Stimulated activated CD8-positive, alpha-beta memory T cell treated with anti-CD3 and anti-CD28 coated beads, Interleukin-7, amount 100 ng/mL, for 4 hours (primary cell): Measurements from ENCODE around the gene DMXL1.

Experiments
- DNase-seq, 2 donors: peaks; one replicate each; pipeline ENCODE4 v3.0.0-alpha.2; 2020; ENCODE audit warnings: low read depth in 2 of 2

DMXL1 gene

DNA sequence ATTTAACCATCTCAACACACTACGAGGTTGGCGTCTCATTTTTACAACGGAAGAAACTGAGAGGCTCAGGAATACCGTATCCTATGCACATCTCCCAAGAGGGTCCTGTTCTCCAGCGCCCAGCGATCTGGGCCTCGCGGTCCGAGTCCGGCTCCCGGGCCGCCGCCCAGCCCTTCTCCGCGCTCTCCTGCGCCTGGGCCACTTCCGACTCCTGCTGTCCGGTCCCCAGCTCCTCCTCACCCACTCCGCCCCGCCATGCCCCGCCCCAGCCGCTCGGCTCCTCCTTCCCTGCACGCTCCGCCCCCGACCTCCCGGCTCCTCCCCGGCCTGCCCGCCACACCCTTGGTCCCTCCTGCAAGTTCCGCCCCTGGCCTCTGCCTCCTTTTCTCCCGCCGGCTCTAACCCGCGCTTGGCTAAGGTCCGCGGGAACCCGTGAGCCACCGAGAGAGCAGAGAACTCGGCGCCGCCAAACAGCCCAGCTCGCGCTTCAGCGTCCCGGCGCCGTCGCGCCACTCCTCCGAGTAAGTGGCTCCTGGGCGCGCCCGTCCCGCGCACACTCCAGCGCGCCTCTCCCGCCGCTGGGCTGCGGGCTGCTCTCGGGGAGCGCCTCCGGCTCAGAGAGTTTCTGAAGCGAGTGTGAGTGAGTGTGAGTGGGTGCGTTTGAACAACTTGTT lies 197.6 kb downstream of the DMXL1 start:
- peak; percentile 89 to 91 for DNase-seq

DNA sequence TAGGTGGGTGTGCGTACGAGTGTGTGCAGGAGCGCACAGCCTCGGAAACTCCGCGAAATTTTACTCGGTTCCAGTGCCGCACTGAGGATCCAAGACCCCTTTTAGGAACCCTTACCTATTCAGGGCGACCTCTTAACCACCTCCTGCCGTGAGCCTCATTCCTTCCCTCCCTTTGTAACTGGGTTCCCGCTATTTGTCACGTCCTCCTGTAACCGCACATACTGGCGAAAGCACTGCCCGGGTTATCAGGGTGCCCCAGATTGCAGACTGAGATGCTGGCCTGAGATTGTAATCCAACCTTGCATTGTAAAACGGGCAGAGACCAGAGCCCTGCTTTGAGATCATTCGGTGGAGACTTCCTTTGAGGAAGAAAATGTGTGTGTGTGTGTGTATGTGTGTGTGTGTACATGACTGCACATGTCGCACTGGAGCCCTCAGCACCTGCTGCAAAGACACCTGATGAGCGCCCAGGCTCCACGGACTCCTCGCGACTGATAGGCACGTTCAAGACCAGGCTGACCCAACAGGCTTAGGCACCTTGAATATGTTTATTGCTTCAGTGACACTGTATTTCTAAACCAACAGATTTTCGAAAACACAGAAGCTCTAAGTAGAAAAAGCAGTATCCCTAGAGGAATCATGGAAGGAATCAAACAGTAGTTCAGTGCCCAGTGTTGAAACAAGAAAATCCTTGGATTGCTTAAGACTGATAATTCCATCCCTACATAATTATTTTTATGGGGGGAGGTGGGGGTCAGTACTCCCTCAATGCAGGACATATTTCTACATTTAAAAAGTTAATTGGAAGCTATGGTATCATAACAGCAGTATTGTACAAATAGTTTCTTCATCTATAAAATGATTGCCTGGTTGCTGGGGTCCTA lies 198.4 kb downstream of the DMXL1 start:
- no peak for DNase-seq

DNA sequence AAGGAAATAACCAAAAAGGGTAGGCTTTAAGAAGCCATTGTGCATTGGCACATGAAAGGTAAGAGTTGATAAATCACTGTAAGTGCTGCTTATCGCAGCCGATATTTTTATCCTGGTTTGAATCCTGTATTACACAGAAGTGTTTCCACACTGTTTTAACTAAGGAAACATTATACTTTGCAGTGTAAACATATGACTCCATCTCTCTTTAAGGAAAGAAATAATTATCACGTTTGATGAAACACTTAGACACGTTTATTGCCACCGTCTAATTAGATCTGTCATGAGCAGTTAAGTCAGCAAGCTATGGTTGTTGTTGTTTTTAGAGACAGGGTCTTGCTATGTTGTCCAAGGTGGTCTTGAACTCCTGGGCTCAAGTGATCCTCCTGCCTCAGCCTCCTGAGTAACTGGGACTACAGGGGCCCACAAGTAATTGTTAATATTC lies 199.3 kb downstream of the DMXL1 start:
- no peak for DNase-seq

DNA sequence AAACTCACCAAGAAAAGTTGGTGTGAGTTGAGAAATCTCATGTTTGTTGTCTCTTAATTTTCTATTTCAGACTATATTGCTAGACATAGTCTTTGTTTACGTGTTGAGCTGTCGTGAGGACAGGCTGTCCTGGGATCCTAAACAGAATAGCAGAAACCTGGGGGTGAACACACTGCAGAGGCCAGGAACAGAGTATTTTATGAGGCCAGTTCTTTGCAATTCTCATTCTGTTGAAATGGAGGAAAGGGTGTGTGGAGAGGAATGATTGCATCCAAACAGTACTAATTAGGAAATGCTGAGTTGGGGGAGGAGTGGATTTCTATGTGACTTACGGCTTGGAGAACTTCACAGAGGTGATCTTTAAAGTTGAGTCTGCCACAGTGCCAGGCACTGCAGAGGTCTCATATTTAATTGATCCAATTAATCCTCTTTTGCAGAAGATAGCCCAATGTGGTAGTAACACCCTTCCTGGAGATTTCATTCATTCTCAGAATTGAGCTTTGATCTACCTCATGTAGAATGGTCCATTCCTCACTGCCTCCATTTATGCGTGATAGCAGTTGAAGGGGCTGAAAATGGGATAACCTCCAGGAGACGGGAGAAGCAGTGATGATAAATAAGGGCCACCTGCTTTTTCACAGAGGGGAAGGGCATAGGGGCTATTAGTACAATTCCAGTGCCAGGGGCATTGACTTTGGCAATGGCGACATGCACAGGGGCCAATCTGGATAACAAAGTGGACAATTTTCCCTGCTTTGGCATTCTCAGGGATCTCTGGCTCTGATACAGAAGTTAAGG lies 200.3 kb downstream of the DMXL1 start:
- DNase-seq, result no peak

DNA sequence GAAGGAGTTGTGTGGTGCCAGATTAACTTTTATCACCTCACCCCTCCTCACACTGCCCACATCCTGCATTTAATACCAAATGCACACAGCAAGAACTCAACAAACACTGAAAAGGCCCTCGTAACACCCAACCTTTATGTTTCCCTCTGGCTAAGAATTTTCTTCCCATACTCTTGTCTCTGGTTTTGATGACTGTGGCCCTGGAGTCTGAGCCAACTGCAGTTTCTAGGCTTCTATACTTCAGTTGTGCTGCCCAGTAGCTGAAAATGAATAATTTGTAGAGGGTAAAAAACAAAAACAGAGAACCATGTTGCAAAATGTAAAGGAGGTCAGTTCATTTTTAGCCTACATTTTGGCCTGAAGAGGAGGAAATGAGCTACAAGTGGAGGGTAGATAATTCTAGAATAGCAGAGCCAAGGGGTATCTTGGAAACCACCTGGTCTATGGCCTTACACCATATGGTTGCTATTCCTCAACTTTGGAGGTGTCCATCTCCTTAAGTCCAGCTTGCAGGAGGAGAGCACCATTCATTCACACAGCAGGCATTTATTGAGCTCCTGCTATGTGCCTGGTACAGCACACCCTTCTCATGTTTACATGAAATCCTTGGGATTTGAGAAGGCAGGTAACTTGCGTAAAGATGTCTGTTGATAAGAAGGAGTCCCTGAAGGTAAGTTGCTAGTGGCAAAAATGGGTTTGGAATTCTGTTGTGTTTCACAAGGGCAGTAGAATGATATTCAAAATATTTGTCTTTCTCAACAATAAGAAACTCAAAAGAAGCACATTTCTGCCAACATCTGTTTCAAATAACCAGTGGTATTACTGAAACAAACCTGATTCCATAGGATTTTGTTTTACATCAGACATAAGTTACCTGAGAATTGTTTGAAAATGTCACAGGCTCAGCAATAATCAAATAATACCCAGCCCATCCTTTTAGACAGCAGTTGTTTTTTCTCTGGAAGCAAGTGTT lies 201.2 kb downstream of the DMXL1 start:
- no peak for DNase-seq

DNA sequence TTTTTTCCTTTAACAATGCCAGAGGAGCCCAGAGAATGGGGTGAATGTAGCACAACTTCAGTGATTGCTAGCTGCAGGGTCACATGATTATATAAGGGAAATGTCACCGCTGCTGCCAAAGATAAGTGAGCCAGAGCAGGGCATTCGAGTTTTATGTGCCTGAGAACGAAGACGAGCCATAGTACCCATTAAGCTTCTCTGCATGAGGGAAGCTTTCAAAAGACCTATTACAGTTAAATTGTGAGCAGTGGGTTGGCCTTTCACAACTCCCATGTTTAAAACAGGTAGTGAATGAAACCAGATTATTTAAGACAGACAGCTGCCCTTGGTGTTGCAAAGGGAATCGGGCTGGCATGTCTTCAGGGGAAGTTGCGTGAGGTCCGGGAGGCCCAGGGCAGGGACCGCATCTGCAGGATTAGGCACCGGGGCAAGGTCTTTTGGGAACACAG lies 202.5 kb downstream of the DMXL1 start:
- no peak for DNase-seq

DNA sequence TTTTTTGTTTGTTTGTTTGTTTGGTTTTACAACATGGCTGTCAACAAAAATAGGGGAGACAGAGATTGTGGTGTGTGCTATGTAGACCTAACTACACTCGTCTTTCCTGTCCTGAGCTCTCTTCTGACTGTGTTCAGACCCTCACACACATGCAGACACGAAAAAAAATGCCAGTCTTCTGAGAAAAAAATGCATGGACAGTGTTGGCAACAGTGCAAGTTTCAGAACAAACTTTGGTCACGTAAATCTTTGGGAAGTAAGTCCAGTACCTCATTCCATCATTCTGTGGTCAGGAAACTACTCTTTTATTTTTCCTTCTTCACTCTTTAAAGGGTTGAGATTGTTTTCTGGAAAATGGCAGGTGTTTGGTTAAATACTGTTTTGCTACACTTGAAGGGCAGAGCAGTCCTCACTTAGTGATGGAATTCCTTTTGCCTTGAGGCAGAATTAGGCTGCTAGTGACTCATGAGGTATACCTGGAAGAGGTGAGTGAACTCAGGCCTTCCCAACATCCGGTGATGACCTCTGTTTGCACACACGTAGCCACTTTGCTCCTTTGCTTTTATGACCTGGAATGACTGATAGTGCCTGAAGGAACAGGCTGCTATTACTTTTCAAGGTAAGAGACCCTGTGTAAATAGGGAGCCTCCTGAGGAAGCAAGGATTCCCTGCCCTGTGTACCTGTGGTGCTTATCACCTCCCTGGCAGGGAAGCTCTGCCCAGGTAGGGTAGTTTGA lies 203.3 kb downstream of the DMXL1 start:
- no peak for DNase-seq

DNA sequence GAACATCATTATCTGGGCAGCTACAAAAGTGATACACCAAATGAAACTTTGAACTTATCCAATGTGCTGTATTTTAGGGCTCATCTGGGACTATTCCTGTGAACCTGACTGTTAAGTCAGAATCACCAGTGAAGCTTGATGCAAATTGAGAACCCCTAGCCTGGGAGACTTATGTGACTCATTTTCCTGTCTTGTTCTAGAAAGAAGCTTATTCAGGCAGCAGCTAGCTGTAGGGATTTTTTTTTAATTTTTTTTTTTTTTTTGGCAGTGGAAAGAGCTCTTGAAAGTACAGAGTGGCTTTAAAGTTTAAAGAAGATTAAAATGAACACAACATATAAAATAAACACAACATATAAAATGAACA lies 203.9 kb downstream of the DMXL1 start:
- DNase-seq, result no peak

DNA sequence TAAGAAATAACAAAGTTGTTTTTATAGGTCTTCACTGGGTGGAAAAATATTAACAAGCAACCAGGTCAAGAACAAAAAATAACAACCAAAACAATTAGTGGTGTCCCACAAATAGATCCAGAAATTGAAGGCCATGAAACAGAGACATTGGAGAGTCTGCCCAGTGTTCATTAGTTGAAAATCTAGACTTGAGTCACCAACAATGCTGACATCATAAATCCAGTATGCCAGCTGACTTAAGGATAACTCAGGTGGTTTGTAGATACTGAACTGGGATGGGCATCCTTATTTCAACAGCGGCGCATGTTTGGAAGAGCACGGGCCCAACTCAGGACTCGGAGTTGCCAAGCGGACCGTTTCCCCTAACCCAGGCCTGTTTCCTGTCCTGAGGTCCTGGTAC lies 204.3 kb downstream of the DMXL1 start:
- no peak for DNase-seq

DNA sequence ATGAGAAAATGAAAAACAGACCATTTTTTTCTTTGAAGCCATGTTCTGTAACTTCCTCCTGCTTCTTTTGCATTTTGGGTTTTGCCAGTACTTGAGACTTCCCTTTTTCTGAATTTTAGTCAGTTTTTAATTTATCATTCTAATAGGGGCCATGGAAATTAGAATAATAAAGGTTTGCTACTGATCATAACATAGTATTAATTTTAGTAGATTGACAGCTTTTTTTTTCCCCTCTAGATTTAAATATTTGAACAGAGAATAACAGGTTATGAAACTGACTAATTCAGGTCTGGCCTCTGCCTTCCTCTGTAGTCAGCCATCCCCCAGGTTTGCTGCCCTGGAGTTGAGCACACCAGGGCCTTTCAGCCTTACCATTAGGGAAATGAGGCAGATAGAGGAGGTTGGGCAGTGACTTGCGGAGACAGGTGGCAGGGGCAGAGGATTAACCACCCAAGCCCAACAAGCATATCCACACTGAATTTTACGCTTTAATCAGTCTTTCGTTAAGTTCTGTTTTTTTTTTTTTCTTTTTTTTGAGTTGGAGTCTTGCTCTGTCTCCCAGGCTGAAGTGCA lies 204.8 kb downstream of the DMXL1 start:
- no peak for DNase-seq

DNA sequence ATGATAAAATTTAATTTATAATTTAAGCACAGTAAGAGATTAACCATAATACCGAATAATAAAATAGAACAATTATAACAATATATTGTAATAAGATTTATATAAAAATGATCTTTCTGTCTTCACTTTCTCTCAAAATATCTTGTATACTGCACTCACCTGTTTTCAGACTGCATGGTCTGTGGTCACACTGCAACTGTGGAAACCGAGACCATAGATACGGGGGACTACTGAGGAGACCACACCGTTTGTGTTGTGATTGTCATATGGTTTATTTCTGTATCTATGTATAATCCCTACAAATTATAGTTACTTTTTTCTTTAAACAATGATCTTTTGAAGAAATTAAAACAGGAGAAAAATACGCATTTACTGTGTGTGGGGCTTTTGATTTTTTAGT lies 206.1 kb downstream of the DMXL1 start:
- no peak for DNase-seq

DNA sequence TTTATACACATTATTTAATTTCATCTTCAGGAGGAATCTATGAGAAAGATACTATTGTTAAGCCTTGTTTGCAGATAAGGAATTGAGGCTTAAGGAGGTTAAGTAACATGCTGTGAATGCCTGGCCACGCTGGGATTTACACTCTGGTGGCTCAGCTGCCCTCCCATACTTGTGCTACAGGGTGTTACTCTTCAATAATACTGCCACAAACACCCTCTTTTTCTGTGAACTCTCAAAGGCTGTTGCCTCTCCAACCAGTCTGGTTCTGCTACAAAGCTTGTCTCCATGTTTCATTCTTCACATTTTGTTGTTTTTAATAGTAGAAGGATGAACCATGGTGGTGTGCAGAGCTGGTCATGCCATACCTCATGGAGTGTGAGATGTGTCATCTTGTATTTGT lies 208.2 kb downstream of the DMXL1 start:
- DNase-seq, result no peak

DNA sequence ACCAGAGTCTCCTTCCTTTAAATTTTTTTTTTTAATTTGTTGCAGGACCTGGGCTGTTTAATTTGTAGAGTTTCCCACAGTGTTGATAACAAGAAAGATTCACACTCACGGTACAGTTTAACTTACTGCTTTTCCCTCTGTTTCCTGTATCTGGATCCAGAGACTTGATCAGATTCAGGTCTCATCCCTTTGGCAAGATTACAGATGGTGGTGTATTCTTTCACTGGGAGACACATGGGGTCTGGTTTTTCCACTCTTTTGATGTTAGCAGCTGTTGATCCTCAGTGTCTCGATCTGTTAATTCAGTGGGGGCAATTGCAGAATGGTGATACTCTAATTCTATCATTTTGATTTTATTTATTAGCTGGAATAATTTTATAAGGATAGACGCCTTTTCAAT lies 209.5 kb downstream of the DMXL1 start:
- no peak for DNase-seq

DNA sequence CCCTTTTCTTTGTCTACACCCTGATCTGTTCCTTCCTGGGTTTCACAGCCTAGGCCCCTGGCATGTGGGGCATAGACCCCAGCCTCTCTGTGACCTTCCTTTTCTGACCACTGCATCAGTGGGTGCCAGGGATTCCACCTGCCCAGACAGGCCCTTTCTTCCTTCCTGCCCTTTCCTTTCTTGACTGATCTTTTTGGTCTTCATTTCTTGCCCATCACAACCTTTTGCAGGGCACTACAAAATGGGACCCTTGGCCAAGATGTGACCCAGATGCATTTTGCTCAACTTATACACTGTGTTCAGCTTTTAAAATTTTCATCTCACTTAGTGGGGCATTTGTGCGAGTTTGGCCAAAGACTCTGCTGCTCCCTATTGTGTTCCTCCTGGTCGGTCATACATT lies 211.7 kb downstream of the DMXL1 start:
- no peak for DNase-seq

DNA sequence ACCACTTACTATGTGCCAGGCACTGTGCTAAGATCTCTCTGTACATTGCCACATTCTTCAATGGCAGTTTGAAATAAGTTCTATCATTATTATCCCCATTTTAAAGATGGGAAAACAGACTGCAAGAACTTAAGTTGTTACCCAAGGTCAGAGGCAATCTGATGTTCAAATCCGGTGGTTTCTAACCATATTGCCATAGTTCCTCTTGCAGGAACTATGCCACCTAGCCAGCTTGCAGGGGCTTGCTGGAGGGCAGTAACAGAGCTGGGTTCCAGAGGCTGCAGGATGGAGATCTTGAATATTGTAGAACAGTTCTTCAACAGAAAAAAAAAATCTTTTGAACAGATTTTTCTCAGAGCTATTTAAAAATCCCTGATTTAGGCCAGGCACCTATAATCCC lies 213.1 kb downstream of the DMXL1 start:
- no peak for DNase-seq

DNA sequence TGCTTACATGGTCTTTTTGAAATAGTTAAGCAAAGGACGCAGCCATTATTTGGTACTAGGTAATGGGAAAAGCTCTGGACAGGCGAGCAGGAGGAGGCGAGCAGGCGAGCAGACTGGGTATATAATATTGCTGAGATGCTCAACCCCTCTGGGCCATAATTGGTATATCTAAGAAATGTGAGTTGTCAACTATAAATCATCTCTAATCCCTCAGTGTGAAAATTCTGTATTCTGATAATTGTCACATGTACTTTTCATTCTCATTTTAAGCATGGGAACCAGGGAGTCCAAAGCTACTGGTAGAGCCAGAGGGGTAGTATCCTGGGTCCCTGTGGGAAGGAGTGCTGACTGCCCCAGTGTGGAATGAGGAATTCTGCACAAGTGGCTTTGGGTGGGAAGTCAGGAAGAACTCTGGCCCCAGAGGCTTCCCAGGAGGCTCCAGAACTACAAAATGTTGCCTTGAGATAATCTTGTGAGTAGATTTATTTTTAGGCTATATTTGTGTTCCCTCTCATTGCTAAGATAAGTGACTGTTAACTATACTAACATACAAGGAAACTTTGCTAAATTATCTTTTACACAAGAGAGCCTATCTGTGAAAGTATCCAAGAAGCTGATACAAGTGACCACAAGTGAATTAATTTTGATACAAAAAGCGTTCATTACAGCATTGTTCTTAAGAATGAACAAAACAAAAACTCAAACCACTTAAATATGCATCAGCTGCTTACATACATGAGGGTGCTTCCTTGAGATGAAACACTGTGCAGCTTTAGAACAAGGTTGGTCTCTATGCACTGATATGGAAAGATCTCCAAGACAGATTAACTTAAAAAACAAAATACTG lies 214.4 kb downstream of the DMXL1 start:
- DNase-seq, result no peak

DNA sequence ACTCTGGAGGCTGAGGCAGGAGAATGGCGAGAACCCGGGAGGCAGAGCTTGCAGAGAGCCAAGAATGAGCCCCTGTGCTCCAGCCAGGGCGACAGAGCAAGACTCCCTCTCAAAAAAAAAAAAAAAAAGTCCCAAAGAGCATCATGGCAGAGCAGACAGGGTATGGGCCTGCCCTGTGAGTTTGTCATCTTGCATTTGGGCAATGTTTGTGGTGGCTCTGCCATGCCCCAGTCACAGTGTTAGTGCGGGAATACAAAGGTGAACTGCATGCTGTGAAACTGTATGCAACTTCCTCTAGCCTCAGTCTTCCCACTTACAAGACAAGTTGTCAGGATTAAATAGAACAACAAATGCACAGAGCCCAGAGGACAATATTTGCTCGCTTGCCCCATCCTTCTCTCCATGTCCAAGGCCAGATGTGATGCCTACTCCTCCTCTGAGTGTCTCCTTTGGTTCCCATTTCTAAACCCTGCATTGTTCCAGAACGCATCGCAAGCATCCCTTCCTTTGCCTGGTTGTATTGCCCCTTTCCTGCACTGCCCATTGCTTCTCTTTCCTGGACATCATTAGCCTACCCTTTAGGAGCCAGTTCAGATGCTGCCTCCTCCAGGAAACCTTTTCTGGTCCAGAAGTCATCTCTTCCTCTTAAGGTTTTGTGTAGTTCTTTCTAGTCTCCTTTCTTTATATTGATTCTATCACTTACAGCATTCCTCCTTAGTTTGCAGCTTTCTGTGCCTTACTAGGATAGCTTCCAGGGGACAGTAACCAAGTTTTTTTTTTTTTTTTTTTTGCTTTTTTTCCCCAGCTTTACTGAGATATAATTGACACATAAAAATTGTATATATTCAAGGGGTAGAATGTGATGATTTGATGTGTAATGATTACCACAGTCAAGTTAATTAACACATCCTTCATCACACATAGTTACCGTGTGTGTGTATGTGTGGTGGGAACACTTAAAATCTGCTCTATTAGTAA lies 215.9 kb downstream of the DMXL1 start:
- no peak for DNase-seq

DNA sequence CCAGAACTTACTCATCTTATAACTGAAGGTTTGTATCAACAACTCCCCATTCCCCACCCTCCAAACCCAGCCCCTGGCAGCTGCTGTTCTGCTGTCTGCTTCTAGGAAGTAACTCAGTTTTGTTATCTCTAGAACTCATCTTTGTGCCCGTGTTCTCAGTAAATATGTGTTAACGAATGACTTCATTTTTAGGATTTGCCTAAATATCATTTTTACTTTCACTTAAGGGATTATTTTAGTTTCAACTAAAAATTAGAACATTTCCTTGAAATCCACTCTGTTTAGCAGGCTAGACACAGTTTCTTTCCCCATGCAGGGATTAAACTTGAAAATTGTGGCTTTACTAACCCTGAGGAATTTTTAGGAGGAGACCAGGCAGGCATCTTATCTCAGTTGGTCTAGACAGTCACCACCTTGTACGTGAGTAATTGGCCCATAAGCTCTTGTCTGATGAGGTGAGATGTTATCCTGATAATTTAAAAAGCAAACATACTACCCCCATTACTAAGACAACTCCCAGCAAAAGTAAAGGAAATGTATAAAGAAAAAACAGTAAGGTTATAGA lies 216.7 kb downstream of the DMXL1 start:
- peak in 1 of 2 donors; percentile 58 for DNase-seq
